ENCODE measurements around the gene GGT6. TPM values are rescaled to one million over a fixed set of nuclear protein-coding genes. Genes with fewer than 3 reads are reported as not detected.
A peak's percentile ranks its signal among the peaks of the same experiment; 100 is the strongest.

Gene GGT6
- total RNA-seq, 1 donor from 2014 or later, result not detected

DNA sequence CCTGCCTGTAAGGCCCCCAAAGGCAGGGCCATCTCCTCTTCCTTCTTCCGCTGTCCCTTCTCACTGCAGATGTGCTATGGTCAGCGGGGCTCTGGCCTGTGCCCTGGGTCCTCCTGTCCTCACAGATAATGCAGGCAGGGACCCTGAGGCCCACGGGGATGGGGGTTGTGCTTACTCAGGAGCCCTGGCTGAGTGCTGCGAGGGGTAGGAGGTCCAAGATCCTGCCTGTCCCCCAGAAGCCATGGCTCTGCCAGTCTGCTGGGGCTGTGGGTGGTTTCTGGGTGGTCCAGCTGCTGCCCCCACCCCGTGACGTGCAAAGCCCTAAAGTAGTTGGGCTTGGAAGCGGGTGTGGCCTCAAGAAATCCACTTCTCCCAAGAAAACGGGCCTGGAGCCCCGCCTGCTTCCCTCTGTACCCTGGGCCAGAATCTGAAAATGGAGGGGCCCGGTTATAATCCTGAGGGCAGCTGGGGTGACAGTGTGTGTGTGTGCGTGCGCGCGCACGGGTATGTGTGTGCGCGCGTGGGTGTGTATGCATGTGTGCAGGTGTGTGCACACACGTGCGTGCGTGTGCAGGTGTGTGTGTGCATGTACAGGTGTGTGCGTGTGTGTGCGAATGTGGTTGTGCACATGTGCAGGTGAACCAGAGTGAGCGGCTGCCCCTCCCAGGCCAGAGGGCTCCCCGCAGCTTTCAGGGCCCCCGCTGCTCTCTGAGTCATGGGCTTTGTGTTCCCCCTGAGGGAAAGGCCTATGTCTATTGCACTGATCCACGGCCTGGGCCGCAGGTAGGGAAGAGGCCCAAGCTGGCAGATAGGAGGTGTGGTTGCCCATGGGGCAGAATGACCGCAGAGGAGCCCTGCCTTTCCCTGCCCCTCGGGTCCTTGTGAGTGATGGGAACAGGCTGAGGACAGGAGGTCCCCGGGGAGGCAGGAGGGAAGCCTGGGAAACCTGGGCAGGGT, 47.9 kb downstream of the GGT6 start:
- no peaks in the 10 kb centered on the region for H3K27me3 Mint-ChIP-seq (ENCODE audit: low read depth)
- no peak overlapping the region for H3K27ac Mint-ChIP-seq
- H3K36me3 Mint-ChIP-seq (ENCODE audit: low read depth), result no peaks in the 10 kb centered on the region
- intact Hi-C loops (cut with micrococcal nuclease), result no loop called here
- no peak overlapping the region for H3K4me3 Mint-ChIP-seq (ENCODE audit: low read depth)
- no peaks in the 10 kb centered on the region for H3K9me3 Mint-ChIP-seq
- no peak for DNase-seq (ENCODE audit: low spot score)
- H3K4me1 Mint-ChIP-seq (ENCODE audit: low read depth), result peaks cover 12% of the 10 kb centered on the region

DNA sequence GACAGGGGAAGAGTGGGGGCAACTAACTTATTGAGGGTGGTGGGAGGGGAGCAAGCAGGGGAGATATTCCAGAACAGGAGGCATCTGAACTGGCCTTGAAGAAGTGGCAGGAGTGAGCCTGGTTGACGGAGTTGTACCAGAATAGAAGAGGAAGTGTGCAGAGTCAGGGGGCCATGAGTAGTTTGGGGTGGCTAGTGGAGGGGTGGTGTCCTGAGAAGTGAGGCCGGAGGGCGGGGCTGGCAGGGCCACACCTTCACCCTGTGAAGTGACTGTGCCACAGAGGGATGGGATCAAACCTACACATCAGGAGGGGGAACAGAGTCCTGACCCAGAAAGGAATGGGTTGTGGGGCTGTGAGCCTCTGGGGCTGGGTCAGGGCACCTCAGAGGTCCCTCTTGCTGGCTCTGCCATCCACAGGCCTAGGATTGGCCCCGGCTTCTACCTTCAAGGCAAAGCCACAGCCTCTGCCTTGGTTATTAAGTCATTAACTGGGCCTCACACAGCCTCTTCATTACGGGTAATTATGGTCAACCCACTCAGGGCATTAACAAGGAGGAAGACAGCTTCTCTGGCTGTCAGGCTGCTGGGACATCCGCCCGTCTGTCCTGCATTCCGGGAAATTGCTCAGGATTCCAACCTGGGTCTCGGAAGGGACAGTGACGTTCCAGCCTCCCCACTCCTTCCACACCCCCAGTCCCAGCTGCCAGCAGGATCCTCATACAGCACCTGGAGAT, 49.0 kb downstream of the GGT6 start:
- H3K27ac Mint-ChIP-seq, result no peak overlapping the region
- intact Hi-C loops (cut with micrococcal nuclease), result no loop called here

DNA sequence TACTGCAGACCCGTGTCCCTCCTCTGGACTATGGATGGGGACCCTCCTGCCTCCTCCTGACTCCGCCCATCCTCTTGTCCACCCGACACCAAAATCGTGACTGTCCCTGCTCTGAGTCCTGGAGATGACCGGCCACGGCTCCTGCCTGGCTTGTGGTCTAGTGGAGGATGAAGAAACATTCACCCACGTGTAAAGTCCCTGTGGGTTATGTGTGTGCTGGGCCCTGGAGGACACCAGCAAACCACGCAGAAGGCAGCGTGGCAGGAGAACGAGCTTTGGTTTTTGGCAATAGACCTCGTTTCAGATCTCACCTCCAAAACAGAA, 49.8 kb downstream of the GGT6 start:
- Mint-ChIP-seq H3K27me3 (ENCODE audit: low read depth) (no peaks in the 10 kb centered on the region), H3K9me3 (no peaks in the 10 kb centered on the region), H3K4me3 (ENCODE audit: low read depth) (no peak overlapping the region), H3K36me3 (ENCODE audit: low read depth) (no peaks in the 10 kb centered on the region), H3K27ac (no peak overlapping the region), H3K4me1 (ENCODE audit: low read depth) (peaks cover 12% of the 10 kb centered on the region)
- intact Hi-C loops (cut with micrococcal nuclease), result no loop called here
- DNase-seq (ENCODE audit: low spot score), result no peak

More for the DNA sequence above, 49.0 kb downstream of the GGT6 start:
- Mint-ChIP-seq H3K36me3 (ENCODE audit: low read depth) (no peaks in the 10 kb centered on the region), H3K9me3 (no peaks in the 10 kb centered on the region), H3K4me3 (ENCODE audit: low read depth) (no peak overlapping the region), H3K4me1 (ENCODE audit: low read depth) (peaks cover 12% of the 10 kb centered on the region), H3K27me3 (ENCODE audit: low read depth) (no peaks in the 10 kb centered on the region)
- DNase-seq (ENCODE audit: low spot score), result no peak

DNA sequence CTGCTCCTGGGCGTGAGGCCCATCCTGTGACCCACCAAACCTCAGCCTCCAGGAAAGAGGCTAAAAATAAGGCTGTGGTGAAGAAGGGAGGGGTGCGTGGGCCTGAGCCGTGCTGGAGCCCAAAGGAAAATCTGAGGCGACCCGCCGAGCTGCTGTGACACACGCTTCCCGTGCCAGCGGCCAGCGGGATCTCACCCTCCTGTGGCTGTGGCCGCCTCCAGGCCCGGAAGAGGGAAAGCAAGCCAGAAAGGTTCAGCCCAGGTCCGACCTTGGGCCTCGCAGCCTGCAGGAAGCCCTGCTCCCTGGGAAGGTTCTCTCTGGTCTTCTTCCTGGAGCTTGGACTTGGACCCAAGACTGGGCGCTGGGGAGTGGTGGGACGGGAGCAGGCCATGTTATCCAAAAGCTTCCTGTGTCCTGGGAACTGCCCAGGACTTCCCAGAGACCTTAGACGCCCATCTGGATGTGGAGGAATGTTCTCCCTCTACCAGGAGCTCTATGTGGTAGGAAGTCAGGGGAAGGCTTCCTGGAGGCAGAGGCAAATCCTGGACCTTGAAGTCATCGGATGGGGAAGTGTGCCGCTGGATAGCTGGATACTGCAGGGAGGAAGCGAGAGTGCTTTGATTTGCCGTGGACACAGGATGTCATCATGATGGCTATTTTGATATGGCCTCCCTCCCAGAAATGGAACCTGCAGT, 50.3 kb downstream of the GGT6 start:
- intact Hi-C loops (cut with micrococcal nuclease), result no loop called here
- no peak overlapping the region for H3K4me3 Mint-ChIP-seq (ENCODE audit: low read depth)
- DNase-seq (ENCODE audit: low spot score), result no peak
- no peak overlapping the region for H3K27ac Mint-ChIP-seq
- H3K9me3 Mint-ChIP-seq, result no peaks in the 10 kb centered on the region
- peaks cover 14% of the 10 kb centered on the region for H3K4me1 Mint-ChIP-seq (ENCODE audit: low read depth)
- H3K36me3 Mint-ChIP-seq (ENCODE audit: low read depth), result no peaks in the 10 kb centered on the region
- H3K27me3 Mint-ChIP-seq (ENCODE audit: low read depth), result no peaks in the 10 kb centered on the region

DNA sequence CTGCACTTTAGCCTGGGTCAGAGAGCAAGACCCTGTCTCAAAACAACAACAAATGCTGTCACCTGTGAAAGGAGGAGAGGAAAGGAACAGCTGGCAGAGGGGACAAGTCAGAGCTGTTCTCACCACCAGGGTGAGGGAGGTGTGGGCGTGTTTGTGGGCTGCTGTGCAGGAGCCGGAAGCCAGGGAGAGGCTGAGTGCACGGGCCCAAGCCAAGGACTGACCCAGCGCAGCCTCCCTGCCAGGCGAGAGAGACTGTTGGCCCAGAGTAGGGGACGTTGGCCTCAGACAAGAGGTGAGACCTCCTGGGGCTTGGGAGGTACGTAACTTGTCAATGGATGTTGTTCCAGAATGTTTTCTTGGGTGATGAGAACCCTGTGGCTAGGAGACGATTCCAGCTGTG, 51.0 kb downstream of the GGT6 start:
- Mint-ChIP-seq H3K4me1 (ENCODE audit: low read depth) (peaks cover 20% of the 10 kb centered on the region), H3K27me3 (ENCODE audit: low read depth) (no peaks in the 10 kb centered on the region), H3K36me3 (ENCODE audit: low read depth) (no peaks in the 10 kb centered on the region), H3K4me3 (ENCODE audit: low read depth) (no peak overlapping the region), H3K9me3 (no peaks in the 10 kb centered on the region), H3K27ac (no peak overlapping the region)
- intact Hi-C loops (cut with micrococcal nuclease), result no loop called here
- peak; percentile 32 for DNase-seq (ENCODE audit: low spot score)

DNA sequence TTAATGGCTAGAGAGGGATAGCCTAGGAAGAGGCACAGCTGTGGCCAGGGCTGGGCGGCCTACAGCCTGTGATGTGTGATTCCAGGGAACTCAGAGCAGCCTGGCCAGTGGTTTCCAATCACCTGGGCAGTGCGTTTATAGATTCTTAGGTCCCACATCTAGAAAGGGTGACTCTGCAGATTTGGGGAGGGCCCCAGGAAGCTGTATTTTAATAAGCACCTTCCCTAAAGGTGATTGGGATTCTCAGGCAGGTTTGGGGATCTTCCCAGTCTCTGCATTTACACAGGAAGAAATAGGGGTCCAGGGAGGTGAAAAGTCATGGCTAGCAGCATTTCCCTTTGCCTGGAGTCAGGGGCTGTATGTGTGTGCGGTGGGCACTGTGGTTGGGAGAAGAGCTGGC, 52.2 kb downstream of the GGT6 start:
- H3K36me3 Mint-ChIP-seq (ENCODE audit: low read depth), result no peaks in the 10 kb centered on the region
- no peak overlapping the region for H3K27ac Mint-ChIP-seq
- H3K4me3 Mint-ChIP-seq (ENCODE audit: low read depth), result no peak overlapping the region
- no peaks in the 10 kb centered on the region for H3K9me3 Mint-ChIP-seq
- intact Hi-C loops (cut with micrococcal nuclease), result no loop called here
- H3K27me3 Mint-ChIP-seq (ENCODE audit: low read depth), result peaks cover 1% of the 10 kb centered on the region
- no peak for DNase-seq (ENCODE audit: low spot score)
- peaks cover 26% of the 10 kb centered on the region for H3K4me1 Mint-ChIP-seq (ENCODE audit: low read depth)

DNA sequence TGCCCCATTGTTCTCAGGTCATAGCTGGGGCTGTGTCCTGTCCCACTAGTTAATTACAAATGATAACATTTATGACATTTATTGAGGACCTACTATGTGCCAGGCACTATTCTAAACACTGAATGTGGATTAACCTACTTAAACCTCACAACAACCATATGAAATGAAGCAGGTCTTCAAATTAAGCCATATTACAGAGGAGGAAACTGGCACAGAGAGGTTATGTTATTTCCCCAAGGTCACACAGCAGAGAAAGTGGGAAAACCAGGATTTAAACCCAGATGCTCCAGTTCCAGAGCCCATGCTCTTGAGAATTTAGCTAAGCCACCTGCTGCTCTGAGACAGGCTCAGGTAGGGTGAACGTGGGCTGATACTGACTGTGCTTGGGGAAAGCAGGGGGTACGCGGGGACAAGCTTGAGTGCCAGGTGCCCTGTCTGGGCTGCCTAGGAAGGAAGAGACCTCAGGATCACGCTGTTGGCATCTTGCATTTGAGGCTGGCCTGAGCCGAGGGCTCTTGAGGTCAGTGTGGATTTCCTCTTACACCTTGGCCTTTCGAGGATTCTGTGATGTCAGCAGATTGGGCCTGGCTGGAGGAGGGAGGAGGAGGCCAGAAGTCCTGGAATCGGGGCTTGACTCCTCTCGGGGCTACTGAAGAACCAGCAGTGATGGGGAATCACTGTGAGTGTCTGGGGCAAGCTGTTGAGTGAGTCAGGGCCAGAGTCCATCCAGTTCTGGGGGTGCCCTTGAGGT, 52.8 kb downstream of the GGT6 start:
- Mint-ChIP-seq H3K4me1 (ENCODE audit: low read depth) (peaks cover 26% of the 10 kb centered on the region), H3K9me3 (no peaks in the 10 kb centered on the region), H3K4me3 (ENCODE audit: low read depth) (no peak overlapping the region), H3K27me3 (ENCODE audit: low read depth) (peaks cover 5% of the 10 kb centered on the region), H3K36me3 (ENCODE audit: low read depth) (no peaks in the 10 kb centered on the region), H3K27ac (no peak overlapping the region)
- DNase-seq (ENCODE audit: low spot score), result no peak
- intact Hi-C loops (cut with micrococcal nuclease), result no loop called here

Other genes with a start within 250 kb of the GGT6 start
- 74.1 and 74.5 TPM in 2 replicates for gene UBE2G1, start 193.9 kb downstream of the GGT6 start, total RNA-seq
- 2.8 and 3.3 TPM in 2 replicates for gene SPNS3, start 126.6 kb downstream of the GGT6 start, total RNA-seq
- gene SPNS2, start 61.7 kb downstream of the GGT6 start, total RNA-seq, result 0.09 and 0.16 TPM in 2 replicates
- gene MYBBP1A, start 5.2 kb downstream of the GGT6 start, total RNA-seq, result 136 and 137 TPM in 2 replicates
- not detected in 2 replicates for gene SMTNL2, start 24.0 kb upstream of the GGT6 start, total RNA-seq
- not detected in 2 replicates for gene ALOX15, start 81.1 kb upstream of the GGT6 start, total RNA-seq
- 115 and 116 TPM in 2 replicates for gene PELP1, start 143.6 kb upstream of the GGT6 start, total RNA-seq
- 226 and 231 TPM in 2 replicates for gene ARRB2, start 150.1 kb upstream of the GGT6 start, total RNA-seq
- 24.0 and 24.9 TPM in 2 replicates for gene MED11, start 170.9 kb upstream of the GGT6 start, total RNA-seq
- 0.09 TPM in 1 of 2 replicates, not detected in the other for gene ZMYND15, start 179.3 kb upstream of the GGT6 start, total RNA-seq
- gene CXCL16, start 179.4 kb upstream of the GGT6 start, total RNA-seq, result 1.8 and 2.3 TPM in 2 replicates
- not detected in 2 replicates for gene TM4SF5, start 211.3 kb upstream of the GGT6 start, total RNA-seq
- 0.28 and 0.46 TPM in 2 replicates for gene VMO1, start 225.8 kb upstream of the GGT6 start, total RNA-seq
- not detected in 2 replicates for gene GLTPD2, start 228.4 kb upstream of the GGT6 start, total RNA-seq
- gene PSMB6, start 235.6 kb upstream of the GGT6 start, total RNA-seq, result 215 and 220 TPM in 2 replicates
- gene PLD2, start 246.6 kb upstream of the GGT6 start, total RNA-seq, result 22.3 and 26.6 TPM in 2 replicates

All from activated T-helper 2 cell treated with anti-CD3 and anti-CD28 coated beads, Interferon-gamma antibody, Interleukin-2, Interleukin-4, amounts not matched to agents 10 μg/mL and 5 μg/mL and 100 μg/mL, durations not matched to agents 14 hours and 24 hours and 36 hours (primary cell).